GM19193 (cell line): ENCODE measurements around the gene TSC22D4.
A peak's percentile ranks its signal among the peaks of the same experiment; 100 is the strongest.

ENCODE experiments used
- POLR2A ChIP-seq: IDR thresholded peaks from 4 replicates; pipeline ENCODE4 v1.6.1; 2011; ENCODE audit not compliant: insufficient read depth, insufficient read length; ENCODE audit errors: extremely low read depth

The TSC22D4 gene

GRCh38 chr7:100428199-100428966, 50.6 kb downstream of the TSC22D4 start, which contains the start of gene ZCWPW1:
Gene ZCWPW1 (minus strand): TSS chr7:100428703. CDS start chr7:100420649, 8,054 bp downstream.
- peak; percentile 100 for TF ChIP-seq POLR2A

DNA sequence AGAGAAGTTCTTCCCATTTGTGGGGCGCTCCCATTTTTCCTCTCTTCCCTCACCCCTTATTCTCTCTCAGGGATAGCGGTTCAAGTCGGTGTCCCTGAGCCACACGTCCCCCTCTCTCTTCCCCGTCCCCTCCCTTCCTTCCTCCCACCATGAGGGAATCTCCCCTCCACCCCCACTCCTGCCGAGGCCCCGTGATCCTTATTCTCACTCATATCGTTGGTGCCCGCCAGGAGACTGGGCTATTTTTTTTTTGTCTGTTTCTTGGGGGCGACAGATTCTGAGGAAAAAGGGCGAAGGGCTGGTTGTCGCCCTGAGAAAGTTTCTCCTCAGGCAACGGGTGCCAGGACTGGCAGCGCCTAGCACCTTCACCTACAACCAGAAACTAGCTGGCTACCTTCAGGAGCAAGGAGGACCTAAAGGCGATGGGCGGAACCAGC, 51.2 kb downstream of the TSC22D4 start:
- no peak for TF ChIP-seq POLR2A

DNA sequence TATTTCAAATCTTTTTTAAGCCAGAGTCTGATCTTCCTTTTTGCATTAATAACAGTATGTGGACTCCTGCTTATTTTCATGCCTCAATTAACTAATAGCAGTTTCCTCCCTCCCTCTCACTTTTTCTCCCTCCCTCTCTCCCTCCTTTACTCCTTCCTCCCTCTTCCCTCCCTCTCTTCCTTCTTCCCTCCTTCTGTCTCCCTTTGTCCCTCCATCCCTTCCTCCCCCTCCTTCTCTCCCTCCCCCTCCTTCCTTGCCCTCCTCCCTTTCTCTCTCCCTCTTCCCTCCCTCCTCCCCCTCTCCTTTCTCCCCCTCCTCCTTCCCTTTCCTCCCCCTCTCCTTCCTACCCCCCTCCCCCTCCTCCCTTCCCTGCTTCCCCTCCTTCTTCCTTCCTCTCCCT, 52.5 kb downstream of the TSC22D4 start:
- no peak for TF ChIP-seq POLR2A

DNA sequence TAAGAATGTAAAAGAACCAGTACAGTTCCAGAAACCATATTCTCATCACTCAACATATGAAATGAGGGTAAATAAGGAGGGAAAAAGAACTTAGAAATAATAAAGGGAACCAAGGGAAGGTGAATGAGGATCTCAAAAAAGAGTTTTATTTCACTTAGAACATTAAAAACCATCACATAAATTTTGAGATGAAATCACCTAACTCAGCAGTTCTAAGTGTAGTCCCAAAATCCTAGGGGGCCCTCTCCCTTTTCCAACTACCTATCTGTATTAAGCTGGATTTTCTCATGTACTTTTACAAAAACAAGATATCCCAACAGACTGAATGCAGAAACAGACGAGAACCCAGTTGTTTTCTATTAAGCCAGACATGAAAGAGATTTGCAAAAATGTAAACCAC, 53.7 kb downstream of the TSC22D4 start:
- no peak for TF ChIP-seq POLR2A

GRCh38 chr7:100423315-100423714, 55.7 kb downstream of the TSC22D4 start:
- TF ChIP-seq POLR2A = no peak

DNA sequence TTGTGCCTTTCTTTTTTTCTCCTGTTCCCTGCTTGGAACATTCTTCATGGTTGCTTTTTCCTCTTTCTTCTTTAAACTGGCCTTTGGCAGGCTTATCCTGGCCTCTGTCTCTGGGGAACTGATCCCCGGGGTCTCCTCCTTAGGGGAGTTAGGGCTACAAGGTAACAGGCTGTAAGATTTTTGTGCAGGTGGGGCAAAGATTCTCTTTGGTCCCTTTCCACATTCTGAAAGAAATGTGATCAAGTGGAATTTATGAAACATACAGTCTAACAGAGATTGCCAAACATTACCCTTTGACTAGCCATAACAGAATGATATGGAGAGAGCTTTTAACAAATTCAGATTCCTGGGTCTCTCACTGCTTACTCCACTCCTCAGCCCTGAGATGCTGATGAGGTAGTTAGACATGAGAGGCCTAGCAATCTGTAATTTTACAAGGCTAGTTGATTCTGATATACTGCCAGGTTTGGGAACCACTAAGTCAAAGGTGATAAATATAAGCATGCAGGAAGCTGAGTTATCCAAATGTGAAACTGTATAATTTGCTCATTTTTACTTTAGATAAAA, 59.3 kb downstream of the TSC22D4 start:
- no peak for TF ChIP-seq POLR2A

DNA sequence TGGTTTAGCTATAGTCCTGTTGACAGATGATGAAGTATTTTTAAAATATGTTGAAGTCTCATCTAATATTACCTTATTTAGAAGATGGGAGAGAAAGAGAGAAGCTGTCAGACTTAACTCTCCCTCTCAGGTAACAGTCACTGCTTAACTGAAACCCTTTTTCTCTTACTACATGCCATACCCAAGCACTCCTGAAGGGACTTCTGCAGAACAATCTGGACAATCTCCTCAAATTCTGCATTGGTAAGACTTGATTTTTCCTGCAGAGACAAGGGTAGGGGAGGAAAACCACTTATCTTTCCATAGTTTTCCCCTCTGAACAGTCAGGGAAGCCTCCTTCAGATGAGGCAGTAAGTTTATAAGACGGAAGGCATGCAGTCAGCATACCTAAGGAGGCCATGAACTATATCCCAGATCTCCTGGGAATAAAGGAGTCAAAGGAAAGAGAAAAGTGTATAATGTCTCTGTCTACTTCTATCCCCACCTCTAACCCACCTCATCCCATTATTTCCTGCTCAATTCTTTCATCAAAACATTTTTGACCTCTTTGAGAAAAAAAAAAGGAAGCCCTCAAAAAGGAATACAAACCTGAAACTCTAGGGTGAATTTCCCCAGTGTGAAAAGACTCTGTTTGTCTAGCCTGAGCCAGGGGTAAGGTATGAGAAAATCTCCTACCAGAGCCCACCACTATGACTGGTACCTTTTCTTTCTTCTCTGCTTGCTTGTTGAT, 59.9 kb downstream of the TSC22D4 start:
- TF ChIP-seq POLR2A = no peak
